NCI-H146 treated with DMSO at 0.1 percent for 48 hours (cell line): Measurements from ENCODE around the gene RUBCN.
"Not testable (repeated sequence)": the region's sequence is repeated elsewhere in the genome, so short reads cannot be mapped to it uniquely, and the experiment has no call there.

ENCODE experiments used
- DNase-seq: peaks from one replicate; lab custom pipeline; 2025; ENCODE audit not compliant: unreplicated experiment; lab: John Stamatoyannopoulos, UW

RUBCN gene

GRCh38 chr3:197659701-197660100, 77.0 kb downstream of the RUBCN start:
- DNase-seq: not testable (repeated sequence)

- DNase-seq: not testable (repeated sequence)
Measured at GRCh38 chr3:197659144-197659543, 77.6 kb downstream of the RUBCN start.

- not testable (repeated sequence) for DNase-seq
Measured at GRCh38 chr3:197658706-197659105, 78.0 kb downstream of the RUBCN start.

GRCh38 chr3:197657541-197658292, 79.0 kb downstream of the RUBCN start:
- not testable (repeated sequence) for DNase-seq

GRCh38 chr3:197656960-197657359, 79.7 kb downstream of the RUBCN start:
- not testable (repeated sequence) for DNase-seq

GRCh38 chr3:197656129-197656528, 80.6 kb downstream of the RUBCN start:
- DNase-seq: not testable (repeated sequence)

GRCh38 chr3:197654998-197655330, 81.7 kb downstream of the RUBCN start:
- not testable (repeated sequence) for DNase-seq

GRCh38 chr3:197654090-197654997, 82.4 kb downstream of the RUBCN start:
- DNase-seq: not testable (repeated sequence)

- DNase-seq: not testable (repeated sequence)
Measured at GRCh38 chr3:197652860-197653259, 83.8 kb downstream of the RUBCN start.

GRCh38 chr3:197647649-197648048, 89.1 kb downstream of the RUBCN start:
- DNase-seq: not testable (repeated sequence)

GRCh38 chr3:197647191-197647590, 89.5 kb downstream of the RUBCN start:
- DNase-seq: not testable (repeated sequence)

GRCh38 chr3:197646294-197646693, 90.4 kb downstream of the RUBCN start:
- DNase-seq: not testable (repeated sequence)

- DNase-seq: not testable (repeated sequence)
Measured at GRCh38 chr3:197637556-197637955, 99.1 kb downstream of the RUBCN start.

- DNase-seq: not testable (repeated sequence)
Measured at GRCh38 chr3:197631989-197632388, 104.7 kb downstream of the RUBCN start.

- DNase-seq: not testable (repeated sequence)
Measured at GRCh38 chr3:197630766-197631165, 105.9 kb downstream of the RUBCN start.

GRCh38 chr3:197629286-197629685, 107.4 kb downstream of the RUBCN start:
- DNase-seq: not testable (repeated sequence)

- DNase-seq: not testable (repeated sequence)
Measured at GRCh38 chr3:197627772-197628523, 108.8 kb downstream of the RUBCN start.

GRCh38 chr3:197627158-197627771, 109.4 kb downstream of the RUBCN start:
- DNase-seq: not testable (repeated sequence)

- DNase-seq: not testable (repeated sequence)
Measured at GRCh38 chr3:197626404-197627157, 110.1 kb downstream of the RUBCN start.

- not testable (repeated sequence) for DNase-seq
Measured at GRCh38 chr3:197621478-197621877, 115.2 kb downstream of the RUBCN start.
